Left ventricle myocardium superior (tissue), 1 donor: Measurements from ENCODE around the gene NLRP8. TPM values are rescaled to one million over a fixed set of nuclear protein-coding genes. Genes with fewer than 3 reads are reported as not detected.
"Not testable (repeated sequence)": the region's sequence is repeated elsewhere in the genome, so short reads cannot be mapped to it uniquely, and the experiment has no call there.

Experiments used
- ATAC-seq: fragments of 200-7000 bp; cut with Tn5 transposase; one replicate; pipeline ENCODE4 v1.9.1; 2020; ENCODE audit warnings: mild to moderate bottlenecking, moderate library complexity
- DNase-seq: peaks from one replicate; pipeline ENCODE4 v3.0.0-alpha.2; 2020
- intact Hi-C: fragments of 100-400 bp; cut with micrococcal nuclease; formaldehyde crosslinking; loops from one replicate; pipeline ENCODE4 v1.11.0; 2022
- total RNA-seq: library from RNA; stranded (reverse); fragmentation: NEBNext Ultra II Directional; extraction: Animal tissue kit (Norgen Biotek cat#: 25700); gene quantifications from one replicate; pipeline ENCODE4 v1.2.1, GENCODE V29; 2021
- donor health status: DM: no; HTN: yes; CAD: no; lungs with severe emphysema.

Gene NLRP8
- total RNA-seq, 1 donor from 2014 or later, result not detected

GRCh38 chr19:55959996-55960675 is 12.5 kb downstream of the NLRP8 start:
- DNase-seq, result no peak
- no peak for ATAC-seq
- intact Hi-C loops, result no loop called here

- ATAC-seq, result no peak
- intact Hi-C loops, result no loop called here
- DNase-seq, result no peak
These were observed 14.6 kb downstream of the NLRP8 start for GRCh38 chr19:55962186-55962585.

GRCh38 chr19:55973982-55974381 is 26.4 kb downstream of the NLRP8 start:
- no peak for ATAC-seq
- intact Hi-C loops, result no loop called here

GRCh38 chr19:55980415-55980814 is 32.8 kb downstream of the NLRP8 start:
- DNase-seq, result no peak
- no peak for ATAC-seq
- intact Hi-C loops, result no loop called here

More at GRCh38 chr19:55973982-55974381, 26.4 kb downstream of the NLRP8 start:
- no peak for DNase-seq

GRCh38 chr19:55985254-55985653 is 37.6 kb downstream of the NLRP8 start:
- ATAC-seq, result no peak
- no peak for DNase-seq
- intact Hi-C loops, result no loop called here

- intact Hi-C loops, result no loop called here
- ATAC-seq, result no peak
- no peak for DNase-seq
These were observed 38.9 kb downstream of the NLRP8 start, which contains the start of gene NLRP5 for GRCh38 chr19:55986487-55986886. Gene NLRP5 (plus strand): TSS chr19:55986775.

GRCh38 chr19:55990831-55991230 is 43.2 kb downstream of the NLRP8 start:
- intact Hi-C loops, result no loop called here
- ATAC-seq (no peak), DNase-seq (no peak)

GRCh38 chr19:55993492-55993891 is 45.9 kb downstream of the NLRP8 start:
- no peak for ATAC-seq
- no peak for DNase-seq
- intact Hi-C loops, result no loop called here

GRCh38 chr19:56014765-56015164 is 67.1 kb downstream of the NLRP8 start:
- intact Hi-C loops, result no loop called here
- DNase-seq (no peak), ATAC-seq (no peak)

- DNase-seq (no peak), ATAC-seq (no peak)
- intact Hi-C loops, result no loop called here
These were observed 68.1 kb downstream of the NLRP8 start for GRCh38 chr19:56015756-56016155.

- DNase-seq, ATAC-seq, intact Hi-C loops: not testable (repeated sequence)
These were observed 71.7 kb downstream of the NLRP8 start for GRCh38 chr19:56019325-56019724.

GRCh38 chr19:56020355-56020975 is 72.8 kb downstream of the NLRP8 start:
- intact Hi-C loops, result not testable (repeated sequence)

GRCh38 chr19:56026769-56027168 is 79.1 kb downstream of the NLRP8 start:
- intact Hi-C loops, result no loop called here
- DNase-seq, result no peak
- no peak for ATAC-seq

More at GRCh38 chr19:56020355-56020975, 72.8 kb downstream of the NLRP8 start:
- ATAC-seq, DNase-seq: not testable (repeated sequence)

Other genes with a start within 250 kb of the NLRP8 start
- not detected for gene NLRP9, start 209.4 kb upstream of the NLRP8 start, total RNA-seq
- gene RFPL4A, start 188.7 kb upstream of the NLRP8 start, total RNA-seq, result not detected
- not detected for gene RFPL4AL1, start 178.7 kb upstream of the NLRP8 start, total RNA-seq
- gene NLRP11, start 115.8 kb upstream of the NLRP8 start, total RNA-seq, result not detected
- not detected for gene NLRP4, start 111.3 kb upstream of the NLRP8 start, total RNA-seq
- gene NLRP13, start 15.5 kb upstream of the NLRP8 start, total RNA-seq, result not detected
- not detected for gene NLRP5, start 38.9 kb downstream of the NLRP8 start, total RNA-seq
- gene ZNF787, start 173.5 kb downstream of the NLRP8 start, total RNA-seq, result 33.8 TPM
- 23.9 TPM for gene ZNF444, start 193.5 kb downstream of the NLRP8 start, total RNA-seq
- gene GALP, start 228.2 kb downstream of the NLRP8 start, total RNA-seq, result not detected
- not detected for gene ZSCAN5B, start 250.0 kb downstream of the NLRP8 start, total RNA-seq